ENCODE measurements around the gene FCRL5. TPM values are rescaled to one million over a fixed set of nuclear protein-coding genes. Genes with fewer than 3 reads are reported as not detected.

Gene FCRL5
- 1 to 10 TPM in 1 of 4 donors, under 1 TPM in 3; 0.13 to 1.2 (median 0.28) TPM for total RNA-seq

DNA sequence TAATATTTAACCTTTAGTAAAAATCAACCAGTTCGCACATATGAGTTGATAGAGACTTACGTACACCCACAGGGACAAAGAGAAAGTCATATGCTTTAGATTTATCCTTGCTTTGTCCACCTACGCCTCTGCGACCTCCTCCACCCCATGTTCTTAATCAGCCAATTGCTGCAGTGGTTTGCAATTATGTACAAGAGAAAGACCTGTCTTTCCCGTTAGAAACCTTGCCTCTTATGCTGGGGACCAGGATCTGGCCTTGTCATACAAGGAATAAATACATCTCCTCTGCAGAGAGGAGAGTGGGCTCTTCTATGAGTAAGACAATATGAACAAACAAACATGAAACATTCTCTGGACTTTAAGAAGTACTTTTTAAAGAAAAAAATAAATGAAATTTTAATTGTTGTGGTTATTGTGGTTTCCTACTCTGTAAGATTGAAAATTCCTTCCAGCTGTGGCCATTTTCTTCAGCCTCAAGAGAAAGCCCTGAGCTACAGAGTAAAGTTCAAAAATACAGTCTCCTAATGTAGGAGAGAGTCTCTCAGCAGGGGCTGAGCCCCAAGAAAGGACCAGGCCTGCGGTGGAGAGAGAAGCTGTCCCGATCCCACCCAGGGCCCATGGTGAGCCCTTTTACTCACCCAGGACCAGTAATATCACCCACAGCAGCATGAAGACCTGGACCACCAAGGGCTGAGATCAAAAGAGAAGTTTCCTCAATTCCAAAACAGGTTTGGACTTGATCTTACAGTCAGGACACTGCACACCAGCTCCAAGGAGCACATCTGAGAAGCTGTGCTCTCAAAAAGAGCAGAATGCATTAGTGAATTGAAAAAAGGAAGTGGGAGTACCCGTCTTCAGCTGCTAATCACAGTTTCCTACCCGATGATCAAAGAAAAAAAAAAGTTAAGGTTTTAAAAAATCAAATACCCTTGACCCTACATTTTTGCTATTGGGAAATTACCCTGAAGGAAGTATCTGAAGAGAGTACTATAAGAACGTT, at the start of gene FCRL5:
Gene FCRL5, minus strand, starts transcription at position 822 of the 1,000 bp plus-strand sequence. Its CDS starts 153 bp downstream, at position 669.
- ATAC-seq (ENCODE audit: low FRiP score) (no peak), DNase-seq (ENCODE audit: low spot score) (no peak)
- TF ChIP-seq, protein P1, sequence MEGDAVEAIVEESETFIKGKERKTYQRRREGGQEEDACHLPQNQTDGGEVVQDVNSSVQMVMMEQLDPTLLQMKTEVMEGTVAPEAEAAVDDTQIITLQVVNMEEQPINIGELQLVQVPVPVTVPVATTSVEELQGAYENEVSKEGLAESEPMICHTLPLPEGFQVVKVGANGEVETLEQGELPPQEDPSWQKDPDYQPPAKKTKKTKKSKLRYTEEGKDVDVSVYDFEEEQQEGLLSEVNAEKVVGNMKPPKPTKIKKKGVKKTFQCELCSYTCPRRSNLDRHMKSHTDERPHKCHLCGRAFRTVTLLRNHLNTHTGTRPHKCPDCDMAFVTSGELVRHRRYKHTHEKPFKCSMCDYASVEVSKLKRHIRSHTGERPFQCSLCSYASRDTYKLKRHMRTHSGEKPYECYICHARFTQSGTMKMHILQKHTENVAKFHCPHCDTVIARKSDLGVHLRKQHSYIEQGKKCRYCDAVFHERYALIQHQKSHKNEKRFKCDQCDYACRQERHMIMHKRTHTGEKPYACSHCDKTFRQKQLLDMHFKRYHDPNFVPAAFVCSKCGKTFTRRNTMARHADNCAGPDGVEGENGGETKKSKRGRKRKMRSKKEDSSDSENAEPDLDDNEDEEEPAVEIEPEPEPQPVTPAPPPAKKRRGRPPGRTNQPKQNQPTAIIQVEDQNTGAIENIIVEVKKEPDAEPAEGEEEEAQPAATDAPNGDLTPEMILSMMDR (IDR thresholded peaks at IDR 0.05) = no peak

DNA sequence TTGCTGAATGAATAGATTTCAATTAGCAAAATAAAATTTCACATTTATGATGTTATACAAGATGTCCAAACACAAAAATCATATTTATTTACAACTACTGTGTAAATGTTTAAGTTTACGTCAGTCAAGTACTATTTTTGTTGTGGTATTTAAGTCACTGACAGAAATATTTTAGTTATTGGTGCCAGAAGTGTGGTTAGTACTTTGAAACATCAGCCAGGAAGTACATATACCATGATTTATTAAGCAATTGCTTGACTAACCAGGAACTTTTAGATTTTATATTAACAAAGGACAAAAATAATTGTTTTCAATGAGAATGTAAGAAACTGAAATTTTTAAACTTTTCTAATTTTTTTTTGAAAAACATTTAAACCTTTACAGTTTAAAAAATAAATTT, 47.9 kb upstream of the FCRL5 start:
- TF ChIP-seq, protein P1 (IDR thresholded peaks at IDR 0.05) = no peak
- ATAC-seq (ENCODE audit: low FRiP score) (no peak), DNase-seq (ENCODE audit: low spot score) (no peak)

- TF ChIP-seq, protein P1 (IDR thresholded peaks at IDR 0.05) = no peak
- no peak for DNase-seq (ENCODE audit: low spot score)
- ATAC-seq (ENCODE audit: low FRiP score) = no peak
Measured at GRCh38 chr1:157597959-157598667, 45.8 kb upstream of the FCRL5 start, which contains the start of gene FCRL4. FCRL4 (minus strand) TSS chr1:157598085; CDS start chr1:157597944, 141 bp downstream.

- TF ChIP-seq, protein P1 (IDR thresholded peaks at IDR 0.05) = no peak
- no peak for DNase-seq (ENCODE audit: low spot score)
- no peak for ATAC-seq (ENCODE audit: low FRiP score)
Measured at GRCh38 chr1:157596384-157596783, 44.1 kb upstream of the FCRL5 start.

GRCh38 chr1:157595356-157595755, 43.0 kb upstream of the FCRL5 start:
- ATAC-seq (ENCODE audit: low FRiP score) = no peak
- DNase-seq (ENCODE audit: low spot score) = no peak
- TF ChIP-seq, protein P1 (IDR thresholded peaks at IDR 0.05) = no peak

GRCh38 chr1:157585984-157586383, 33.7 kb upstream of the FCRL5 start:
- TF ChIP-seq, protein P1 (IDR thresholded peaks at IDR 0.05) = no peak
- DNase-seq (ENCODE audit: low spot score) = no peak
- no peak for ATAC-seq (ENCODE audit: low FRiP score)

Data from omental fat pad (tissue), 4 donors.